ENCODE data around the gene COPG1.

DNA sequence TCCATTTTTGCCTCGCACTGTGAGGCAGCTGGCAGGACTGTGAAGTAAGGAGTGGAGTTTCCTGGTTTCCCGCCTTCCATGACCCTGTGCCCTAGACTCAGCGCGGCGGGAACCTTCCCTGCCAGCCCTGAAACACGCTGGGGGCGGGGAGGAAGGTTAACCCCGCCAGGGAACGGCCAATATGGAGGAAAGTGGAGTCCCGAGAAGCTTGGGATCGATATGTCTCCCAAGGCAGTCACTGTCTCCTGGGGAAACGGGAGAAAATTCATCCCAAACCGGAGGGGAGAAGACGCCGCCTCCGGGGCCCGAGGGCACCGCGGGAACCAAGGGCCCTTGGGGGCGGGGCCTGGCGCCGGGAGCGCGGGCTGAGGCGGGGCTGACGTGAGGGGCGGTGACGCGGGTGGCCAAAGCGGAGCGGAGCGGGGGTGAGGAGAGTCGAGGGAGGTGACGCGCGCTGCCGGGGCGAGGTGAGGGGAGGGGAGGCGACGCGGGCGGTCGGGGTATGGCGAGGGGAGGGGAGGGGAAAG is 29.1 kb downstream of the COPG1 start, which contains the start of gene HMCES:
- TF ChIP-seq, protein P1, sequence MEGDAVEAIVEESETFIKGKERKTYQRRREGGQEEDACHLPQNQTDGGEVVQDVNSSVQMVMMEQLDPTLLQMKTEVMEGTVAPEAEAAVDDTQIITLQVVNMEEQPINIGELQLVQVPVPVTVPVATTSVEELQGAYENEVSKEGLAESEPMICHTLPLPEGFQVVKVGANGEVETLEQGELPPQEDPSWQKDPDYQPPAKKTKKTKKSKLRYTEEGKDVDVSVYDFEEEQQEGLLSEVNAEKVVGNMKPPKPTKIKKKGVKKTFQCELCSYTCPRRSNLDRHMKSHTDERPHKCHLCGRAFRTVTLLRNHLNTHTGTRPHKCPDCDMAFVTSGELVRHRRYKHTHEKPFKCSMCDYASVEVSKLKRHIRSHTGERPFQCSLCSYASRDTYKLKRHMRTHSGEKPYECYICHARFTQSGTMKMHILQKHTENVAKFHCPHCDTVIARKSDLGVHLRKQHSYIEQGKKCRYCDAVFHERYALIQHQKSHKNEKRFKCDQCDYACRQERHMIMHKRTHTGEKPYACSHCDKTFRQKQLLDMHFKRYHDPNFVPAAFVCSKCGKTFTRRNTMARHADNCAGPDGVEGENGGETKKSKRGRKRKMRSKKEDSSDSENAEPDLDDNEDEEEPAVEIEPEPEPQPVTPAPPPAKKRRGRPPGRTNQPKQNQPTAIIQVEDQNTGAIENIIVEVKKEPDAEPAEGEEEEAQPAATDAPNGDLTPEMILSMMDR (conservative IDR thresholded peaks at IDR 0.05; ENCODE audit: low read length) = no peak
- TF ChIP-seq EZH2phosphoT487 (IDR thresholded peaks at IDR 0.05; ENCODE audit: borderline replicate concordance) = no peak
